Measurements from ENCODE around the gene ZNF565. TPM values are rescaled to one million over a fixed set of nuclear protein-coding genes. Genes with fewer than 3 reads are reported as not detected.

ZNF565 gene
- total RNA-seq, 1 experiment from 2014 or later = 4.8 TPM

DNA sequence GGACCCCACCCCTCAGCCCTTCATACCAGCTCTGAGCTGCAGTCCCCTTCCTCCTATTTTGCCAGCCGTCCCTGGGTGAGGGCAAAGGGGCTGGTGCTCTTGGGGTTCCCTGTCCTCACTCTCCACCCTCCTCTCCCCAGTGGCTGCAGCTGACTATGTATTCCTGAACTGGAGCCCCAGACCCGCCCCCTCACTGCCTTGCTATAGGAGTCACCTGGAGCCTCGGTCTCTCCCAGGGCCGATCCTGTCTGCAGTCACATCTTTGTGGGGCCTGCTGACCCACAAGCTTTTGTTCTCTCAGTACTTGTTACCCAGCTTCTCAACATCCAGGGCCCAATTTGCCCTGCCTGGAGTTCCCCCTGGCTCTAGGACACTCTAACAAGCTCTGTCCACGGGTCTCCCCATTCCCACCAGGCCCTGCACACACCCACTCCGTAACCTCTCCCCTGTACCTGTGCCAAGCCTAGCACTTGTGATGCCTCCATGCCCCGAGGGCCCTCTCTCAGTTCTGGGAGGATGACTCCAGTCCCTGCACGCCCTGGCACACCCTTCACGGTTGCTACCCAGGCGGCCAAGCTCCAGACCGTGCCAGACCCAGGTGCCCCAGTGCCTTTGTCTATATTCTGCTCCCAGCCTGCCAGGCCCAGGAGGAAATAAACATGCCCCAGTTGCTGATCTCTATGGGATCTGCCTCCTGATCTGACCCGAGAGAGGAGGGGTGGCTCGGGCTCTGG lies 64.6 kb downstream of the ZNF565 start:
- no peaks in the 10 kb centered on the region for H3K9me3 ChIP-seq (ENCODE audit: control insufficient read depth, low read depth, low read length)
- H3K56ac ChIP-seq (ENCODE audit: insufficient read length, low read depth, low read length) = no peak overlapping the region
- no peak overlapping the region for H2AK5ac ChIP-seq (ENCODE audit: insufficient read length, low read length)
- no peak overlapping the region for H2BK120ac ChIP-seq (ENCODE audit: low read depth, low read length, poor library complexity, severe bottlenecking)
- Mint-ChIP-seq H3K4me1 (no peaks in the 10 kb centered on the region), H3K27me3 (ENCODE audit: low read depth) (no peaks in the 10 kb centered on the region; the same call in 1 of the 2 replicates), H3K4me3 (no peak overlapping the region), H3K27ac (peak overlapping the region in 1 of 3 experiments; percentile 46; a peak in 2 of 7 replicates), H3K9me3 (no peaks in the 10 kb centered on the region), H3K36me3 (ENCODE audit: insufficient read depth in 1 of 3, low read depth in 3 of 3) (peaks cover 47 to 74% (median 65%) of the 10 kb centered on the region in 3 experiments; a peak in 6 of 7 replicates)
- no peak overlapping the region for H4K5ac ChIP-seq (ENCODE audit: insufficient read length, low read depth, low read length)
- no peak overlapping the region for H2BK5ac ChIP-seq (ENCODE audit: insufficient read length, low read length)
- H4K8ac ChIP-seq (replicated peaks; ENCODE audit: insufficient read length, low read depth, low read length) = no peak overlapping the region
- H3K79me1 ChIP-seq (ENCODE audit: insufficient read depth, low read depth, low read length, poor library complexity, severe bottlenecking) = no peaks in the 10 kb centered on the region
- no peak for TF ChIP-seq CTCF (conservative IDR thresholded peaks at IDR 0.05)
- H3K9ac ChIP-seq (ENCODE audit: extremely low read depth, insufficient read length, low read length) = no peak overlapping the region
- no peak overlapping the region for H3T11ph ChIP-seq (ENCODE audit: low read length)
- no peaks in the 10 kb centered on the region for H4K20me1 ChIP-seq (ENCODE audit: control insufficient read depth, insufficient read depth, insufficient read length)
- no peak overlapping the region for H4K91ac ChIP-seq (ENCODE audit: insufficient read length, low read depth, low read length)
- H3K79me2 ChIP-seq (ENCODE audit: insufficient read depth, low read length) = no peaks in the 10 kb centered on the region
- no peaks in the 10 kb centered on the region for H3K23me2 ChIP-seq (ENCODE audit: insufficient read length, low read depth, low read length, poor library complexity, severe bottlenecking)
- no peak overlapping the region for H3K14ac ChIP-seq (ENCODE audit: insufficient read depth, low read length)
- H2AFZ ChIP-seq (ENCODE audit: low read length) = no peak overlapping the region
- no peak overlapping the region for H3K4me2 ChIP-seq (ENCODE audit: insufficient read depth, insufficient read length, low read length)
- no peak overlapping the region for H2BK20ac ChIP-seq (ENCODE audit: low read depth, low read length, poor library complexity, severe bottlenecking)
- H3K27me3 ChIP-seq (ENCODE audit: insufficient read depth, low read length) = no peaks in the 10 kb centered on the region
- no peak overlapping the region for H3K18ac ChIP-seq (ENCODE audit: insufficient read length, low read depth, low read length)
- H3K4me1 ChIP-seq (ENCODE audit: insufficient read depth, low read length) = no peaks in the 10 kb centered on the region
- H3K23ac ChIP-seq (ENCODE audit: insufficient read length, low read depth, low read length) = no peak overlapping the region
- no peak overlapping the region for H3K27ac ChIP-seq (ENCODE audit: insufficient read length, low read depth, low read length)
- no CpG with 5 or more reads among the region's 13 CpGs for WGBS (ENCODE audit: extremely low coverage, insufficient read length, low lambda C conversion rate)
- H3K4ac ChIP-seq (ENCODE audit: low read depth, low read length) = no peak overlapping the region
- H2BK12ac ChIP-seq (ENCODE audit: insufficient read length, low read depth, low read length) = no peak overlapping the region
- DNase-seq = no peak
- no peak overlapping the region for H2BK15ac ChIP-seq (ENCODE audit: low read depth, low read length)
